Endothelial cell of umbilical vein (primary cell): ENCODE measurements around the gene HIGD2B.

ENCODE experiments used
- CTCF ChIP-seq, 2 donors: IDR thresholded peaks; 1 replicate in 1 of 2; 2 replicates in 1 of 2; pipeline ENCODE4 v1.5.1; 2011; ENCODE audit warnings: low read length in 2 of 2, mild to moderate bottlenecking in 2 of 2, moderate library complexity in 2 of 2, control low read depth in 1 of 2, inconsistent platforms in 1 of 2, low read depth in 1 of 2; ENCODE audit not compliant: insufficient read depth in 1 of 2; ENCODE audit errors: extremely low read depth in 1 of 2
- EZH2 ChIP-seq: IDR thresholded peaks from 2 replicates; pipeline ENCODE4 v1.6.1; 2012; ENCODE audit warnings: borderline replicate concordance, low read depth, mild to moderate bottlenecking, moderate library complexity, low read length, inconsistent platforms; ENCODE audit not compliant: severe bottlenecking
- MYC ChIP-seq: IDR thresholded peaks from one replicate; pipeline ENCODE4 v1.6.1; 2011; ENCODE audit warnings: mild to moderate bottlenecking, low read depth, low read length
- POLR2A ChIP-seq: IDR thresholded peaks from 2 replicates; pipeline ENCODE4 v1.6.1; 2012; ENCODE audit warnings: low read depth, mild to moderate bottlenecking, control low read depth, low read length
- POLR2AphosphoS5 ChIP-seq: IDR thresholded peaks from 2 replicates; pipeline ENCODE4 v1.6.1; 2012; ENCODE audit warnings: low read depth, mild to moderate bottlenecking, control low read depth, low read length, moderate library complexity; ENCODE audit not compliant: insufficient read depth

- TF ChIP-seq EZH2 (no peak), CTCF (IDR thresholded peaks at IDR 0.05; ENCODE audit: extremely low read depth in 1 of 2, insufficient read depth in 1 of 2, low read depth in 1 of 2, low read length in 2 of 2) (no peak), POLR2AphosphoS5 (no peak), MYC (no peak), POLR2A (no peak)
Observed at GRCh38 chr15:72724028-72724427, 38.0 kb upstream of the HIGD2B start.
